Activated CD8-positive, alpha-beta T cell treated with anti-CD3 and anti-CD28 coated beads for 36 hours (primary cell): Measurements from ENCODE around the gene CD244. TPM values are rescaled to one million over a fixed set of nuclear protein-coding genes. Genes with fewer than 3 reads are reported as not detected.

Source experiments
- ATAC-seq: fragments of 200-7000 bp; cut with Tn5 transposase; one replicate; pipeline ENCODE4 v1.10.0; 2021; ENCODE audit warnings: mild to moderate bottlenecking, moderate library complexity
- CTCF ChIA-PET: fragments of 350-600 bp; sonication (Branson Sonifier 250); formaldehyde crosslinking; loops from one replicate; lab custom pipeline; 2021; ENCODE audit warnings: antibody characterized with exemption; lab: Charles Lee
- POLR2A ChIA-PET: fragments of 350-600 bp; sonication (Branson Sonifier 250); formaldehyde crosslinking; loops from one replicate; lab custom pipeline; 2021; ENCODE audit warnings: antibody characterized with exemption; lab: Charles Lee
- DNase-seq: peaks from one replicate; pipeline ENCODE4 v3.0.0-alpha.2; 2020
- H3K27ac Mint-ChIP-seq: one replicate; pipeline ENCODE4 v1.8.0; 2021; ENCODE audit warnings: mild to moderate bottlenecking, mixed read lengths
- H3K27me3 Mint-ChIP-seq: one replicate; pipeline ENCODE4 v1.8.0; 2021; ENCODE audit warnings: mixed read lengths
- H3K36me3 Mint-ChIP-seq: one replicate; pipeline ENCODE4 v1.8.0; 2021; ENCODE audit warnings: low read depth, mixed read lengths
- H3K4me1 Mint-ChIP-seq: one replicate; pipeline ENCODE4 v1.8.0; 2021; ENCODE audit warnings: low read depth, mixed read lengths
- H3K4me3 Mint-ChIP-seq: one replicate; pipeline ENCODE4 v1.8.0; 2021; ENCODE audit warnings: mild to moderate bottlenecking, moderate library complexity, mixed read lengths
- H3K9me3 Mint-ChIP-seq: one replicate; pipeline ENCODE4 v1.8.0; 2021; ENCODE audit warnings: mixed read lengths
- CTCF ChIP-seq: fragments of 200-600 bp; IDR thresholded peaks from one replicate; pipeline ENCODE4 v1.8.0; 2022; ENCODE audit warnings: antibody characterized with exemption, mild to moderate bottlenecking
- intact Hi-C: fragments of 100-400 bp; cut with micrococcal nuclease; formaldehyde crosslinking; loops from one replicate; pipeline ENCODE4 v1.10.0; 2022
- total RNA-seq, 2 experiments: library from RNA; stranded (reverse); gene quantifications; one replicate each; pipeline ENCODE4 v1.2.3, GENCODE V29; 2021

The CD244 gene
- total RNA-seq, 2 experiments from 2014 or later: 1.4 to 1.8 TPM

DNA sequence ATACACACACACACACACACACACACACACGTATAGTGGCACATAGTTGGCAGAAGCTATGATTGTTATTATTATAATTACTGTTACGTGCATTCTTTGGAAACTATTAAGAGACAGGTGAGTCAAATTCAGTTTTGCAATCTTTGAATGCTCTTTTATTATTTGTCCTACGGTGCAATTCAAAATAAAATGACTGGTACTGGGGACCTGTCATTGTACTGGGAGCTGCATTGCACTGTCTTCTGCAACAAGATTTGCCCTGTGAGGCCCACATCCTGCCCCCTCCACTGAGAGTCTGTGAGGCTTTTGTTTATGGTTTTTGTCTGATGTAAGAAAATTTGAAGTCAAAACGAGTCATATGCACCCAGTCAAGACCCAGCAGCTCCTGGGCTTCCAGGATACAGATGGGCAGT lies 64.8 kb downstream of the CD244 start:
- Mint-ChIP-seq H3K4me1 (peaks cover 62% of the 10 kb centered on the region), H3K27me3 (no peaks in the 10 kb centered on the region), H3K4me3 (peak overlapping the region; percentile 87), H3K36me3 (peaks cover 9% of the 10 kb centered on the region), H3K27ac (peak overlapping the region; percentile 95), H3K9me3 (no peaks in the 10 kb centered on the region)
- DNase-seq: peak; percentile 85
- ATAC-seq: peak; percentile 63
- ChIA-PET POLR2A (interaction anchor here (0.6 to 4.8 kb wide), 21 partner anchors 9 to 223 kb away, joined by 3 to 19 read pairs (median 4); partner anchors contain the start of genes CD48 and F11R), CTCF (interaction anchor here (0.9 to 12.4 kb wide), 13 partner anchors 8 to 156 kb away, joined by 3 to 186 read pairs (median 5); partner anchors contain the start of gene CD48)
- intact Hi-C loops: no loop called here
- no peak for TF ChIP-seq CTCF

DNA sequence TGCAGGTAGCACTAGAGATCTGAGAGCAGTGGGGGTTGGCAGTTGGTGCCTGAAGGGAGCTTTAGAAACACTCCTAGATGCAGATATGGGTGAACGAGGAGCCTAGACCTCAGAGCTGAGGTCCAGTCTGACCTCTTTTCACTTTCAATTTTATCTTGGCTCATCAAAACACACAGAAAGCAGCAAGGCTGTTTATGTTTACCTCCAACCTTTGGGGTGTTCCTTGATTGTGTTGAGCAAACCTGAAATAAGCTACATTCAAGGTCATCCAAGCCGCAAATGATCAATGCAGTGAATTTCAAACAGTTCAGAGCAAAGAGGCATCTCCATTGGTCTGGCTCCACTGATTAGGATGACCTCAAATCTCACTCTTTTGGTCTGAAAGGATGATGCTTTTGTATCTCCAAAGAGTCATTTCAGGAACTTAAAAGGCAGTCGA lies 65.4 kb downstream of the CD244 start:
- intact Hi-C loops: no loop called here
- Mint-ChIP-seq H3K4me3 (peak overlapping the region; percentile 87), H3K36me3 (peaks cover 6% of the 10 kb centered on the region), H3K4me1 (peaks cover 57% of the 10 kb centered on the region), H3K27me3 (no peaks in the 10 kb centered on the region), H3K9me3 (no peaks in the 10 kb centered on the region), H3K27ac (peak overlapping the region; percentile 95)
- DNase-seq: no peak
- no peak for TF ChIP-seq CTCF
- ChIA-PET CTCF (interaction anchor here (1.1 to 12.4 kb wide), 11 partner anchors 9 to 156 kb away, joined by 3 to 186 read pairs (median 7); no protein-coding TSS in a partner anchor), POLR2A (interaction anchor here (0.7 to 4.8 kb wide), 19 partner anchors 10 to 338 kb away, joined by 3 to 19 read pairs (median 4); partner anchors contain the start of genes CD48 and F11R)
- peak; percentile 7 for ATAC-seq

DNA sequence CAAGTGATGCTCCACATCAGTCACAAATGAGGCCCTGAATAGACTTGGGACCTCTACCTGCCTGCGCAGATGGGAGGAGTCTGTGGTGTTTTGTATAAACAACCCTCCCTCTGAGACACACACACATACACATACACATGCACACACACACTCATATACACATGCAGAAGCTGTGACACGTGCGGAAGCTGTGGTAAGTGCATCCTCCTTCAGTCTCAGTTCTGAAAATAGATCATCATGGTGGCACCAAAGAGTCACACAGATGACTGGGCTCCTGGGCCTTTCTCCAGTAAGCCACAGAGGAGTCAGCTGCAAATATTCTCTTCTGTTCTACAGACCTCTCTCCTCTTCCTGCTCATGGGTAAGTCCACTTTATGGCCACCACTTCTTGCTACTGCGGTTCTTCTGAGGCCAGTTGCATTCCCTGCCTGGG lies 66.7 kb downstream of the CD244 start, which contains the start of gene LY9:
Gene LY9, plus strand, starts transcription at position 224 of the 433 bp plus-strand sequence. Its CDS starts 14 bp downstream, at position 238.
- peaks cover 49% of the 10 kb centered on the region for H3K4me1 Mint-ChIP-seq
- H3K27me3 Mint-ChIP-seq: no peaks in the 10 kb centered on the region
- POLR2A ChIA-PET: interaction anchor here (0.7 to 2.5 kb wide), 18 partner anchors 10 to 113 kb away, joined by 3 to 10 read pairs (median 4); partner anchors contain the start of gene SLAMF7
- ATAC-seq (peak; percentile 77), DNase-seq (peak; percentile 93)
- no peaks in the 10 kb centered on the region for H3K36me3 Mint-ChIP-seq
- TF ChIP-seq CTCF: no peak
- H3K4me3 Mint-ChIP-seq: peak within 1 kb of the TSS; percentile 87
- H3K27ac Mint-ChIP-seq: peak within 1 kb of the TSS; percentile 95
- H3K9me3 Mint-ChIP-seq: no peaks in the 10 kb centered on the region
- intact Hi-C loops: no loop called here
- CTCF ChIA-PET: interaction anchor here (0.7 to 12.4 kb wide), 12 partner anchors 10 to 155 kb away, joined by 3 to 186 read pairs (median 4); no protein-coding TSS in a partner anchor

GRCh38 chr1:160794376-160794775 lies 68.3 kb downstream of the CD244 start:
- Mint-ChIP-seq H3K4me3 (no peak overlapping the region), H3K36me3 (no peaks in the 10 kb centered on the region), H3K27me3 (no peaks in the 10 kb centered on the region), H3K9me3 (no peaks in the 10 kb centered on the region), H3K4me1 (peaks cover 40% of the 10 kb centered on the region), H3K27ac (no peak overlapping the region)
- intact Hi-C loops: no loop called here
- DNase-seq: no peak
- no peak for TF ChIP-seq CTCF
- ATAC-seq: no peak
- CTCF ChIA-PET: interaction anchor here (1.0 to 12.4 kb wide), 8 partner anchors 17 to 159 kb away, joined by 3 to 186 read pairs (median 6); no protein-coding TSS in a partner anchor
- POLR2A ChIA-PET: interaction anchor here (1.4 to 2.0 kb wide), 4 partner anchors 18 to 149 kb away, joined by 3 to 9 read pairs (median 7); no protein-coding TSS in a partner anchor
